ENCODE measurements around the gene CCAR1.

DNA sequence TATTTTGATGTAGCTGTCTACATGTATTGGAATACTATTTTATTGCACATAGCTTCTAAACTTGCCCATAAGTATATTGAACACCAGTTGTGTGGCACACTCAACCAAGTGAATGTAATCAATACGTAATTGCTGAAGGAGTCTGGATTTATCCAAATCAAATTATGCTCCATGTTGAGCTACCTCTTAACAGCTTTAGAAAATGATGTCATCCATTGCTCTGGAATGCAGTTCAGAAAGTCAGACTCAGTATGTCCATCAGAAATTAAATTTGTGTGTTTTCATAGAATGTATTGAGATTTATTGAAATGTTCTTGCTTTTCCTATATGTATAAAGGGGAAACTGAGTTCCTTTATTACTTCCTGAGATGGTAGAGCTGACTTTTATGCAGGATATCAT, 25.0 kb upstream of the CCAR1 start:
- TF ChIP-seq RNF2 (conservative IDR thresholded peaks at IDR 0.05; ENCODE audit: low read depth) (no peak), FOXA1 (IDR thresholded peaks at IDR 0.05) (no peak), FOXA1 (CRISPR knock-in tag; IDR thresholded peaks at IDR 0.05) (no peak), HMG20B (CRISPR knock-in tag; conservative IDR thresholded peaks at IDR 0.05) (no peak), MXI1 (IDR thresholded peaks at IDR 0.05; ENCODE audit: borderline replicate concordance, low read depth, low read length) (no peak)

All from HepG2 (cell line).